ENCODE data around the gene GFRA1.

Gene GFRA1

DNA sequence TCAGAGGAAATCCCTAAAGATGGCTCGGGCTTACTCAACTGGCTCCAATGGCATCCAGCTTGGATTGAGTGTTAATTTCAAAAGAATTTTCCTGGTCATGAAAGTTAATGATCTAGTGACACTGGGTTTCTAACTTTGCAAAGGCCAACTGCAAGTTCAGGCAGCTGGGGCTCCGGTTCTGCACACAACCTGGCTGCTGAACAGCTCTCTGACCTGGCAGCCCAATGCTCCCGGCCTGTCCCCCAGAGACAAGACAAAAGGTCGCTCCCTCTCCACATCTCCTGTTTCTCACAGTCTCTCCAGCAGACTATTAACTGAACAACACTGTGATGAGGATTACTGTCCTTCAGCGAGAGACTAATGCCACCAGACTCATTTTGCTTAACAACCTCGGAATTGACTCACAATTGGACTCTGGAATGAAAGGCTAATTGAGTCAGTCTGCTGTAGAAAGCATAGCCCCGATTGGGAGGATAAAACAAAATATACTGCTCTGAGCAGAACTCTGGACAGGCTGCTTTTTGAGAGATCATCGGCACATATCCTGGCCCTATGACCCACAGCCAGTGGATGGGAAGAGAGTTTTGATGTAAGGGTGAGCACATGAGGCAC, 174.5 kb downstream of the GFRA1 start:
- DNase-seq, result no peak

DNA sequence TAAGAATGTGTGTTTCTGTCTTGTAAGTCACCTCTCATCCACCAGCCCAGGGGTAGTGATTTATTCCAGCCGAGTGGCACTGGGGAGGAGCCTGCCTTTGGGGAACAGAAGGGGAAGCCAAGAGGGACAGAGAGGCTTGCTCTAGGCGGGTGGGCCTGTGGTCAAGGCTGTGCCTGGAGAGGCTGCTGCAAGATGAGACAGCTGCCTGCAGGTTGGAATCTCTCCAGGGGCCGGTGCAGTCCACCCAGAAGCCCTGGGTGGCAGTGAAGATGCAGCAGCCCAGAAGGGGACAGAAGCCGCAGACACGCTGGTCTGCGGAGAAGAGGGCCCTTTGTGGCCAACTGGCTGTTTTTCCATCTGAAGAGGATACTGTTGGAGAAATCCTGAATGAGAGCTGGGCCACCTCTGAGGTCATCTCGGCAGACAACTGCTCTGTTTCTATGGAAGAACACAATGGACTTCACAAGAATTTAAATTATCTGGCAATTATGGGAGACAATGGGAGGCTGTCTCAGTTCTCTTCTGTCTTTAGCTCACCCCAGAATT, 175.7 kb downstream of the GFRA1 start:
- no peak for DNase-seq

DNA sequence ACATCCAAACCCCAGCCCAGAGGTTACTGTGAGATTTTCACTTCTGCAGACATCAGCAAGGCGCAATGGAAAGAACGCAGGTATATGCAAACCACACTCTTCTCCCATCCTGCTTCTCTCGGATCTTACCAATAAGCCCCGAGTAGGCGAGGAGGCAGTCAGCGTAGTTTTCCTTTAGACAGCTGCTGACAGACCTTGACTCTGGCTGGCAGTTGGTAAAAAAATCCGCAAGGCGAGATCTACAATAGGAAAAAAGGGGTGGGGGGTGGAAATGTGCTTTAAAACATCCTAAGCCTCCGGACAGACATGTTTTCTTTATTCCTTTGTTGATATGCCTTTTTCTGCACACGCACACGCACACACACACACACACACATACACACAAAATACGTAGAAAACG, 176.5 kb downstream of the GFRA1 start:
- no peak for DNase-seq

DNA sequence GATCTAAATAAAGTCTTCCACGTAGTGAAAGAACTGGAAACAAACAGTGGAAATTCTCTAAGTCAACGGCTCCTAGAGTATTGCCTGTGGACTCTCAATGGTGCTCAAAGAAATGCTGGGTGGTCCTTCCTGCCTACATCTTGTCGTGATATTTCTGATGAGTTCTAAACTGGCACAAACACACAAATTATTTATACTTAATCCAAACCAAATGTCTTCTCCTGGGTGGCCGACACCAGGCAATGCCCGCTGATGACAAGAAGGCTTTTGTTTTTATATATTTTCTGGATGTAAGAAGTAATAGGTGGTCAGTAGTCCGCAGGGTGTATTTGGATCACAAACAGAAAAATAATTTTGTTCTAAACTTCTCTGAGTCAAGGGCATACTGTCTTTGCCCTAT, 178.7 kb downstream of the GFRA1 start:
- DNase-seq, result no peak

DNA sequence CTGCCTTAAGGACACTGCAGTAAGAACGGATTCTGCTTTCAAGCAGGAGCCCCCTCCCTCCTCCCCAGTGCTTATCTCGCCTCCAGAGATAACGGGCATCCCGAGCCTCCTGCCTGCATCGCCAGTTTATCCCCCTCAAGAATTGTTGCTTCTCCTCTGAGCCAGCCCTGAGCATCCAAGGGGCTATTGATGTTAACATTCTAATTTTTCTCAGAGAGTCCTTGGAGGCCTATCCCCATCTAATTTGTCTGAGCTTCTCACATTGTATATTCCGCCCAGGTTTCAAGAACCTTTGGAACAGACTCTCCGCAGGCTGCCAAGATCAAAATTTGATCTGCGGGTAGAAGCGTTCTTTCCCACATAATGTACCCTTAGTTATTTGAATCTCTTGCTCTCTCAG, 180.0 kb downstream of the GFRA1 start:
- DNase-seq, result no peak

DNA sequence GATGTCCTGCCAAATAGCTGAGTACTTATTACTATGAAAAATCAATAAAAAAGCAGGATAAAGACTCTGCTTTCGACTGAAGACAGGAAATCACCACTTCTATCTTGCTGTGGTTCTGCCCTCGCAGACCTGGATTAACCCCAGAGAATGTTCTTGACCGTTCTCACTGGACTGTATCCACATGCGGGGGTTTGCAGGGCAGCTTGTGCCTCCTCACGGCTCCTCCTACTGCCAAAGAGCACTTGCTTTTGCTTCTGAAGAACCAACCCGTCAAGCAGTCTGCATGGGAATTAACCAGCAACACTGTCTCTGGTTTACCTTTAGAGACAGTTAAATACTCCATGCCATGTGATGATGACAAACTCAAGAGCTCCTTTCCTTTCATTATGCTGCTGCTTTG, 184.0 kb downstream of the GFRA1 start:
- DNase-seq, result no peak

DNA sequence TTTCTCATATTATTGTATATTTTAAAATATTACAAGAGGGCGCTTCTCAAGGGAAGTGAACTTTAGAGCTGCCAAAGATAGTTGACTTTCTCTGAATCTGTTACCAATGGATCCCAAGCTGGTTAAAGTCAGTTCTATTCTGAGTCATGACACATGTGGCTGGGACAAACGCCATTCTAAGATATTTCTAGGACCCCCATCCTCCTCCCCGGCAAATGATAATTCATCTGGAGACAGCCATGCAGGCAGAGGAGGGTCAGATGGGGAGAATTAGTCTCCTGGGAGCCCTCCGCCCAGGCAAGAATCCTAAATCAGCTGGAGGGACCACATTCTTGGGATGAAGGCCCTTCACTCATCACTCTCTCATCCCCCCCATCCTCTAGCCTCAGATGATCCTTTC, 187.7 kb downstream of the GFRA1 start:
- no peak for DNase-seq

DNA sequence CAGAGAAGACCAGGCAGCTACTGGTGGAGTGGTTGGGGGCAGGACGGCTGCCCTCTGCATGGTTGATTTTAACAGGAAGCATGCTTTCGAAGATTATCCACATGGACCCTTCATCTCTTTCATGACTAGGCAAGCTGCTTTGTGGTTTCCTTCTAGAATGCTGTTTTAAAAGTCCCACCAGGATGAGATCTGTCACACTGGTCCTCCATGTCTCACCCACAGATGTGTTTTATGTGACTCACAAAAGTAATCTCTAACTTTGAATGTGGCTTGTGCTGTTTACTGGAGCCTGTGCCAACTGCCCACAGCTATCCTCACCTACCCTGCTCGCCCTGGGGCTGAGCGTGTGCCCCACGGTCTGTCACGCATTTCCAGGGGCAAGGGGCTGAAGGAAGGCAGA, 188.8 kb downstream of the GFRA1 start:
- no peak for DNase-seq

DNA sequence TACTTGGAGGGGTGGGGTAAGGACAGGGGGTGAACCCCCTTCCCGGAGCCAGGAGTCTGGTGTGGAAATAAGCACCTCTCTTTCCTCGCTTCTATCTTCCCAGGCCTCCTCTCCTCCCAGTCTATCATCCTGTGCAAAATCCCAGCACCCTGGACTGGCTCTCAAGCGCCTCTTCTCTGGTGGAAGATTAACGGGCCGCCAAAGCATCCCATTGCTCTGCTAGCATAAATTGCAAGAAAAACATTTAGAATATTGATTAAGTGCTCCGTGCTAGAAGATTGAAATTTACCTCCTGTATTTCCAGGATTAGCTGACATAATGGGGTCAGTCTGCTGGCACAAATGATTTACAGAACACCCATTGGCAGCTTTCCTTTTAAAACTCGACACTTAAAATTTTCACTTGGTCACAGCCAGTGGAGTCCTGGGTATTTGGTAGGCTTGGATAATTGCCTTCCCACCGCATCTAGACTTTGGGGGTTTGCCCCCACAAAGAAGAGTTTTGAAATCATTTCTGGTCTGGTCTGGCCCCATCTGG, 189.7 kb downstream of the GFRA1 start:
- DNase-seq, result no peak

DNA sequence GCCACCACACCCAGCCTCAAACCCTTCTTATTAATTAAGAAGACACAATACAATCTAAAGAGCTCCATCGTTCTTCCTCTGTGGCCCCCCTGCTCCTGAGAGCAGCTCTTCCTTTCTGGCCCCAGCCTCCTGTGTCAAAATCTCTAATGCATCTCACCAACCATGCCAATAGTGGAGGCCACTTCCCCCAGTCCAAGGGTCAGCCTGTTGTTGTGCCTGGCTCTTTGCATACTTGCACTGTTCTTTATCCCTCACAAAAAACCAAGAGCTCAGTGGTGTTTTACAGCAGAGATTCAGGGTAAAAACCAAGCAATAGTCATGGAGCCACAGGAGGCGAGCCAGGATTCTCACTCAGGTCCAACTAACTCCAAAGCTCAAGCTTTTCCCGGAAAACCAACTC, 190.2 kb downstream of the GFRA1 start:
- DNase-seq, result no peak

DNA sequence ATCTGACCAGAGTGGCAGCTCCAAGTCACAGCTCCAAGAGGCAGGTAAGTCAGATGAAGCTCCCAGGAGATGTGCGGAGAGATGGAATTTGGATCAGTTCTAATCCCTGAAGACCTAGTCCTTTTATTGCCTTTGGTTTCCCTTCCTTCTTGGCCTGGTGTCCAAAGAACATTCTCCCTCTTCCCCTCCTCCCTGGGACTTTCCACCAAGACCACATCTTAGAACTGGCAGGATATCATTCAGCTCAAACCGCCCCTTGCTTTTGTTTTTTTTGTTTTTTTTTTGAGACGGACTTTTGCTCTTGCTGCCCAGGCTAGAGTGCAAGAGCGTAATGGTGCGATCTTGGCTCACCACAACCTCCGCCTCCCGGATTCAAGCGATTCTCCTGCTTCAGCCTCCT, 190.8 kb downstream of the GFRA1 start:
- DNase-seq, result no peak

DNA sequence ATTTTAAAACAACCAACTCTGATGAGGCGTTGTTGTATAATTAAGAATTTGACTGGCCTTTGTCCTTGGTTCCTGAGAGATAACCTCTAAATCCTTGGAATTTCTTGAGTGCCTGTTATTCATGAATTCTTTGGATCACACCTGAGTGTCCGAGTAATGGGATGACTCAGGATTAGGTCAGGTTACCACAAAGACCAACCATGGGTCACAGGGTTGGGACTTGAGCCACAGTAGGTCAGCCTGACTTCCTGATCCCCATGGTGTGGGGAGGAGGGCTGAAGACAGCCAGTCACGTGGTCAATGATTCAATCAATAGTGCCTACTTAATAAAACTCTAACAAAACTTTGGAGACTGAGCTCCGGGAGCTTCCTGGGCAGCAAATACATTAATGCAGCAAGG, 192.5 kb downstream of the GFRA1 start:
- DNase-seq, result no peak

DNA sequence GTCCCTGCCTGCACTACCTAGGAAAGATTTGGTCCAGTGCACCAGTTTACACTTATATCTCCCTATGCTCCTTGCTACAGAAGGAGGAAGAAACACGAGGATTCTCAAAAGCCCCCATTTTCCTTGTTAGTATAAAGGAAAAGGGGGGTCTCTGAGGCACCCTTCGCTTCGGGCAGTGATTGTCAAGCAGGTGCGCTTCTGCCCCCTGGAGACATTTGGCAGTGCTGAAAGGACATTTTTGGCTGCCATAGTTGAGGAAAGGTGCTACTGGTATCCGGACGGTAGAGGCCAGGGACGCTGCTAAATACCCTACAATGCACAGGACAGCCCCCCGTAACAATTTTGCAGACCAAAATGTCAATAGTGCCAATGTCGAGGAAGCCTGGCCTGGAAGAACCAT, 193.7 kb downstream of the GFRA1 start:
- no peak for DNase-seq

DNA sequence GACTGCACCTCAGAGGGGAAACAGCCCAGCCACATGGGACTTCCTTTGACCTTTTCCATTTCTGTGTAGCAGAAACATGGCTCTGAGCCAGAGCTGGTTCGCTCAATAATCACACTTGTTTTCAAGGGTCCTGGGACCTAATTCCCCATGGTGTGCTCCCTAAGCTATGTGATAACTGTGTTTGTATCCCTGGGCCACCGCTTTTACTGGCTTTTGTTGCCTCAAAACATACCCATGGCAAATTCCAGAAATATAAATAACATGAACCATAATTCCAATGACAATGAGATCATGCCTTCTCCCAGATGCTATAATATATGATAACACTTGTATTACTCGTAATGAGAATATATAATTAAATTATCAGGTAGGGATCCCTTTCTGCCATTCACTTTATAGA, 196.4 kb downstream of the GFRA1 start:
- DNase-seq, result no peak

DNA sequence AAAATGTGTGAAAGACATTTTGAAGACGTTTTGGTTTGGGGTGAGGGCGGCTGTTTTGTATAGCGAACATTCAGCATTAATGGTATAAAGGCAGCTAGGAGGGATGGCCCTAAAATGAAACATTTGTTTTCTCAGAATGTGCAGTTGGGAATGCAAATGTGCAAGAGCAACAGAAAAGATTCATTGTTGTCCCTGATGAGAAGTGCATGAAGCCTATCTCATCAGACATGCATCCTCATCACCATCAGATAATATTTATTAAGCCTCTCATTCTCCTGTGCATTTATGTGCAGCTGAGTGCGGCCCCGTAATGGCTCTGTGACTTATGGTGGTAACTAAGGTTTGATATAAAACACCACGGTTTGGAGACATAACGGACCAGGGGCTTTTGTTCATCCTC, 199.5 kb downstream of the GFRA1 start:
- no peak for DNase-seq

DNA sequence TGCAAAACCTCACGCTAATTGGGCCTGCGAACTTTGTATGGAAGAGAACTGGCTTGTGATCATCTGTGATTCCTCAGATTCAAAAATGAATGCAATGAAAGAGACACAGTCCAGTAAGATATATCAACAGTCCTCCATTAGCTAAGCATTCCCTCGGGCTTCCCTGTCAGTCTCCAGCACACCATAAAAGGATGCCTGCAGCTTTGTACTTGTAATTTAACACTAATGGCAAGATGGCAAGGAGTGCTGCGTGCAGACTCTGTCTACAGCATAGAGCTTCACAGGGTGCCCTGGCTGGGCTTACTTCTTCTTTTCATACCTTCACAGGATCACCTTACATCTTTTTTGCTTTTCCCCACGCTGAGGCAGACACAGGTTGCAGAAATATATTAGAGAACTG, 200.0 kb downstream of the GFRA1 start:
- no peak for DNase-seq

DNA sequence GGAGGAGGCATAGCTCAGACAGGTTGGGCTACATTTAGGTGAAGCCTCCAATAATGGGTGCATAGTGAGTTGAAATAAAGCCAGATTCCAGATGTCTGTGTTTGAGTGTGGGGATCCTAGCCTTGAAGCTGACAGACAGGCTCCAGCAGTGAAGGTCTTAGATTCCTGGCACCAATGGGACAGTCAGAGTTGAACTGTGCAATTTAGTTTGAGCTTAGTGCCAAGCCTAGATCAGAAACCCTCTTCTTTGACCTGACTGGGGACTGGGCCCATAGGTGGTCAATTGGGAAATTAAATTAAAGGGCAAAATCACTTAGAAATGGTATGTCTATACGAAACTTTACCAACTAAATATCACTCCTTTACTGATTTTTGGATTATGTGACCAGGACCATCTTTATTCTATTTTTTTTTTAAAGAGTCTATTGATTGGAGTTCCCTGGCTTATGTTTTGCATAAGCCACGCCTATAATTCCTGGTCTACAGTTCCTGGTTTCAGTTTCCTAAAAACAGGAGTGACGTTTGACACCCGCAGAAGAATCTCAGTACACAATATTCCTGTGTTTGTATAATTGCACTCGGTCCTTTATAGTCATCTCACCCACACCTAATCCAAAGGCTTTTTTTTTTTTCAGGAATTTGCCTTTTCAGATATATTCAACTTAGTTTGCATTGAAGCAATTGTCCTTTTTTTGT, 201.4 kb downstream of the GFRA1 start:
- no peak for DNase-seq

DNA sequence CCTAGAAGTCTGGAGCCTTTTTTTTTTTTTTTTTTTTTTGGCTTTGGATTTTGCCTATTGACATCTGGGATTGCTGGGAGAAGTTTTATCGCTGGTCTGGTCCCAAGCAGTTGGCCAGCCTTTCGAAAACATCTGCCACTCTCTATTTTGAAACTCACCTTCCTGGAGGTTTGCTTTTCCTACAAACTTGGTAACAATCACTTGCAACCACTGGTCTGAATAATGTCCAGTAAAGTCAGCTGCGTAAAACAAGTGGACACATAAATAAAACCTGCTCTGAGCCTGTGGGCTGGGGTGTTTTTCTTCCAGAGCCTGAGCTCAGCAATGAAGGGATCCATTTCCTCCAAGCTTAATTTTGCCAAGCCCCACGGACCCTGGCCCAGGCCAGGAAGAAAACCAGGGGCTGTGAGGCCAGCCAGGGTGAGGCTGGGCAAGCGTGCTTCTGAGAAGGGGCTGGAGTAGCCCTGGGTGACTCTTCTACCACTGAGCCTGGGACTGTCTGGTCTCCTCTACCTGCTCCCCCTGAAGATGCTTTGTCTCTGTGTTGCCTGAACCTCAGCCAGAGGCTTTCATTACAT, 202.2 kb downstream of the GFRA1 start:
- DNase-seq, result no peak

DNA sequence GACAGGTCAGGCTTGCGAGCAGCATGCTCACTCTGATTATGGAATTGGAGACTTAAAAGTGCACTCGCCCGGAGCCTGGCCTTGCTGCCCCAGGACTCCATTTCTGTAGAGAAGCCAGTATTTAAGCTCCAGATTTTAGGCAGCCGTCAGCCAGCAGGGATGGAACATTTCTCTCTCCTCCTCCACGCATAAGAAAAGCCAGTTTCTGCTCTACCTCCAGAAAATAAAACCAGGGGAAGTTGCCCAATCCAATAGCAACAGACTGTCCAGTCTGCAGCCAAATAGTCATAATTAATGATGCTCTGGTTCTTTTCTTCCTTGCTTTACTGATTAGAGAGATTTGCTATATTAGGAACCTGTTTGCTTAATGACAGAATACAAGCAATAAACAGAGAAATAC, 203.2 kb downstream of the GFRA1 start:
- no peak for DNase-seq

DNA sequence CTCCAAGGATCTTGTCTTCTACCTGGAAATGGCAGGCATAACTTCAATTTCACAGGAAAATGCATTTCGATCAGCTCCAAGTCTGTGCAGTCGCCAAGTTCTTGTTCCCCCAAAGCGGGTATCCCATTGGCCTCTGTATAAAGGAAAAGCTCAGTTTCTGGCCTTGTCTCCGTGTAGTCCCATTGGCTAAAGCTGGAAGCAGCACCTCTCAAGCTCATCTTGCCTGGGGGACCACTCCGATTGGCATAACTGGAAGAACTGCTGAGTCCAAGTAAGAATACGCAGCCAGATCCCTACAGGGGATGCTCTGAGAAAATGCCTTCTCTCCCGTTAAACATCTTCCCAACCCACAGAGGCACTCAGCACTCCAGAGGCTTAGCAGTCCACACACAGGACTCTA, 205.2 kb downstream of the GFRA1 start:
- no peak for DNase-seq

DNA sequence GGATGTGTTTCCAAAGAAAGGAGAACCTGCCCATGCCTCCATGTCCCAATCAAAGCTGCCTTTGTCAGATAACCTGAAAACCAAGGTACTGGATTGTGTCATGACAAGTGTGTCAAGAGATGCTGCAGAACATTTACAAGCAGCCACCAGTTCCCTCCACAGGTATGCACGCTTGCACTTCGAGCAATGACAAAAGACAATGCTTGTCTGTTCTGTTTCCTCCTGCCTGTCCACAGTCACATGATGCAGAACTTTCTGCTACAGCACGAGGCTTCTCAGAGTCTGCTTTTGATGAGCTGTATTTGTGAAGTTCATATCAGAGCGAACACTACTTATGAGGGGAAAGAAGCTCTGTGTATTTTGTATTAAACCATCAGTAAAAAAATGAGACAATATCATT, 209.9 kb downstream of the GFRA1 start:
- no peak for DNase-seq

DNA sequence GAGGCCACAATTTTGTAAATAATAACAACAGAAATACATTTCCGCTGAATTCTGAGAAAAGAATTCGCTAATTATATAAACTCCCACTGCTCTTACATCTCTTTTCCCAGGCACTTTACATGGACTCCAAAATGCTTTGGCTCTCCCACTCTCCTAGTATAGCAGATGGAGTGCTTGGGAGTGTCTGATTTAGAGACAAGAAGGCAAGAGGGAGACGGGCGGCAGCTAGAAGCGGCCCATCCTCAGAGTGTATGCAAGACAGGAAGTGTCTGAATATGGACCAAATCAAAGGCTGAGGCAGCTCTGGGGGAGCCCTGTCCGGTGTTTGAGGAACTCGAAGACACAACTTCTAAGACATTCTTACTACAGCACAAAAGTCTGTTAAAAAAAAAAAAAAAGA, 212.1 kb downstream of the GFRA1 start:
- DNase-seq, result no peak

DNA sequence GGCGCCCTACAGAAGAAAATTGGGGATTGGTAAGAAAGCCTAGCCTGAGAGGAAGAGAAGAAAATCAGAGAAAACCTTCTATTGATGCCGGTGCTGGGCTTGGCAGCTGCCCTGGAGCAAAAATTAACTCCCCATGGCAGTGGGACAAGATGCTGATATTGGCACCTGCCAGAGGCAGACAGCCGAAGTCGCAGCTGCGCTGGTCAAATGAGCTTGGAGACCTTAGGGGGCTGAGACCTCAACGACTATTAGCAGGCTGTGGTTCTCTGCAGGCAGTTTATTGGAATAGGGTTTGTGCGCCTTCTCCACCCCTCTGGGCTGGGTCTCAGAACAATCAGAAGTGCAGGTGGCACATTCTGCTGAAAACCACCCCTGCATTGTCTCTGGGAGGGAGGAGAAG, 213.7 kb downstream of the GFRA1 start:
- no peak for DNase-seq

Measured in effector CD4-positive, alpha-beta T cell (primary cell).